Measurements from ENCODE around the gene PLAGL2.

PLAGL2 gene

GRCh38 chr20:32231245-32231644 lies 23.7 kb upstream of the PLAGL2 start:
- DNase-seq (ENCODE audit: low read depth, low spot score), result no peak

- DNase-seq (ENCODE audit: low read depth, low spot score), result no peak
These were observed 23.2 kb upstream of the PLAGL2 start for GRCh38 chr20:32230707-32231106.

- no peak for DNase-seq (ENCODE audit: low read depth, low spot score)
These were observed 21.8 kb upstream of the PLAGL2 start for GRCh38 chr20:32229251-32229747.

- DNase-seq (ENCODE audit: low read depth, low spot score), result no peak
These were observed 20.5 kb upstream of the PLAGL2 start for GRCh38 chr20:32227744-32228688.

GRCh38 chr20:32227306-32227705 lies 19.8 kb upstream of the PLAGL2 start:
- no peak for DNase-seq (ENCODE audit: low read depth, low spot score)

GRCh38 chr20:32226391-32226790 lies 18.8 kb upstream of the PLAGL2 start:
- DNase-seq (ENCODE audit: low read depth, low spot score), result no peak

GRCh38 chr20:32224463-32224862 lies 16.9 kb upstream of the PLAGL2 start:
- no peak for DNase-seq (ENCODE audit: low read depth, low spot score)

GRCh38 chr20:32218156-32218900 lies 10.8 kb upstream of the PLAGL2 start:
- no peak for DNase-seq (ENCODE audit: low read depth, low spot score)

GRCh38 chr20:32216179-32217142 lies 8.9 kb upstream of the PLAGL2 start:
- no peak for DNase-seq (ENCODE audit: low read depth, low spot score)

- DNase-seq (ENCODE audit: low read depth, low spot score), result no peak
These were observed 8.2 kb upstream of the PLAGL2 start for GRCh38 chr20:32215729-32216128.

GRCh38 chr20:32215147-32215546 lies 7.6 kb upstream of the PLAGL2 start:
- no peak for DNase-seq (ENCODE audit: low read depth, low spot score)

- DNase-seq (ENCODE audit: low read depth, low spot score), result no peak
These were observed 6.3 kb upstream of the PLAGL2 start for GRCh38 chr20:32213870-32214269.

GRCh38 chr20:32209850-32210605 lies 2.5 kb upstream of the PLAGL2 start:
- no peak for DNase-seq (ENCODE audit: low read depth, low spot score)

- no peak for DNase-seq (ENCODE audit: low read depth, low spot score)
These were observed 1.1 kb upstream of the PLAGL2 start for GRCh38 chr20:32208499-32209154.

- no peak for DNase-seq (ENCODE audit: low read depth, low spot score)
These were observed 550 bp downstream of the PLAGL2 start for GRCh38 chr20:32206760-32207625.

GRCh38 chr20:32205843-32206759 lies 1.4 kb downstream of the PLAGL2 start:
- no peak for DNase-seq (ENCODE audit: low read depth, low spot score)

- DNase-seq (ENCODE audit: low read depth, low spot score), result no peak
These were observed 2.3 kb downstream of the PLAGL2 start for GRCh38 chr20:32205110-32205842.
